Type B pancreatic cell (in vitro differentiated cells): ENCODE data around the gene FAM124A. TPM values are rescaled to one million over a fixed set of nuclear protein-coding genes. Genes with fewer than 3 reads are reported as not detected.
"Not testable (repeated sequence)": the region's sequence is repeated elsewhere in the genome, so short reads cannot be mapped to it uniquely, and the experiment has no call there.

ENCODE experiments used
- DNase-seq: peaks from one replicate; pipeline ENCODE4 v3.0.0; 2021; ENCODE audit warnings: mixed read lengths; ENCODE audit not compliant: unreplicated experiment; ENCODE audit errors: extremely low spot score
- H3K27ac Mint-ChIP-seq: 2 replicates; pipeline ENCODE4 v1.8.0; 2021; ENCODE audit warnings: mild to moderate bottlenecking, mixed read lengths
- H3K27me3 Mint-ChIP-seq: 2 replicates; pipeline ENCODE4 v1.8.0; 2021; ENCODE audit warnings: mixed read lengths
- H3K36me3 Mint-ChIP-seq: 2 replicates; pipeline ENCODE4 v1.8.0; 2021; ENCODE audit warnings: mixed read lengths
- H3K4me1 Mint-ChIP-seq: one replicate; pipeline ENCODE4 v1.8.0; 2021; ENCODE audit warnings: mixed read lengths; ENCODE audit not compliant: unreplicated experiment
- H3K4me3 Mint-ChIP-seq: 2 replicates; pipeline ENCODE4 v1.8.0; 2021; ENCODE audit warnings: mild to moderate bottlenecking, mixed read lengths
- H3K9me3 Mint-ChIP-seq: 2 replicates; pipeline ENCODE4 v1.8.0; 2021; ENCODE audit warnings: mixed read lengths
- total RNA-seq: library from RNA; stranded (reverse); gene quantifications from 2 replicates; pipeline ENCODE4 v1.2.1, GENCODE V29; 2021; ENCODE audit warnings: low replicate concordance
- TF ChIP-seq, protein P1 (sequence below): fragments of 200-600 bp; sonication (generic); conservative IDR thresholded peaks from 2 replicates; pipeline ENCODE4 v1.5.0; 2021; ENCODE audit warnings: antibody characterized with exemption, mild to moderate bottlenecking

FAM124A gene
- total RNA-seq, 1 donor from 2014 or later, result 4.5 TPM

DNA sequence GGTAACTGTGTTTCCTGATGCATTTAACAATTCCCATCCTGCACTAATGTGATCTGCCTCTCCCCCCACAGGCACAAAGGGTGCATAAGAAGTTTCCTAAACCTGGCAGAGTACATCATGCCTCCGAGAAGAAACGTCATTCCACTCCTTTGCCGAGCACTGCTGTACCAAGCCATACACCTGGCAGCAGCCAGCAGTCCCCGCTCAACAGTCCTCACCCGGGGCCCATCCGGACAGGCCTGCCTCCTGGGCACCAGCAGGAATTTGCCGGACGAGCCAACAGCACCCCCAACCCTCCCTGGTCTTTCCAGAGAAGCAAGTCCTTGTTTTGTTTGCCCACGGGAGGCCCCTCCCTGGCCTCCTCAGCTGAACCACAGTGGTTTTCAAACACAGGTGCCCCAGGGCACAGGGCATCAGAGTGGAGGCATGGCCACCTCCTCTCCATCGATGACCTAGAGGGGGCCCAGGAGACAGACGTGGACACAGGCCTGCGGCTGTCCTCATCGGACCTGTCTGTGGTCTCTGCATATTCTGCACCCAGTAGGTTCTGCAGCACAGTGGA lies 58.3 kb downstream of the FAM124A start:
- peaks cover 3% of the 10 kb centered on the region for H3K36me3 Mint-ChIP-seq
- no peak for DNase-seq
- peaks cover 3% of the 10 kb centered on the region for H3K27me3 Mint-ChIP-seq
- no peak overlapping the region for H3K27ac Mint-ChIP-seq
- H3K4me3 Mint-ChIP-seq, result no peak overlapping the region
- H3K9me3 Mint-ChIP-seq, result no peaks in the 10 kb centered on the region
- TF ChIP-seq, protein P1, sequence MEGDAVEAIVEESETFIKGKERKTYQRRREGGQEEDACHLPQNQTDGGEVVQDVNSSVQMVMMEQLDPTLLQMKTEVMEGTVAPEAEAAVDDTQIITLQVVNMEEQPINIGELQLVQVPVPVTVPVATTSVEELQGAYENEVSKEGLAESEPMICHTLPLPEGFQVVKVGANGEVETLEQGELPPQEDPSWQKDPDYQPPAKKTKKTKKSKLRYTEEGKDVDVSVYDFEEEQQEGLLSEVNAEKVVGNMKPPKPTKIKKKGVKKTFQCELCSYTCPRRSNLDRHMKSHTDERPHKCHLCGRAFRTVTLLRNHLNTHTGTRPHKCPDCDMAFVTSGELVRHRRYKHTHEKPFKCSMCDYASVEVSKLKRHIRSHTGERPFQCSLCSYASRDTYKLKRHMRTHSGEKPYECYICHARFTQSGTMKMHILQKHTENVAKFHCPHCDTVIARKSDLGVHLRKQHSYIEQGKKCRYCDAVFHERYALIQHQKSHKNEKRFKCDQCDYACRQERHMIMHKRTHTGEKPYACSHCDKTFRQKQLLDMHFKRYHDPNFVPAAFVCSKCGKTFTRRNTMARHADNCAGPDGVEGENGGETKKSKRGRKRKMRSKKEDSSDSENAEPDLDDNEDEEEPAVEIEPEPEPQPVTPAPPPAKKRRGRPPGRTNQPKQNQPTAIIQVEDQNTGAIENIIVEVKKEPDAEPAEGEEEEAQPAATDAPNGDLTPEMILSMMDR, result no peak
- peaks cover 7% of the 10 kb centered on the region for H3K4me1 Mint-ChIP-seq

DNA sequence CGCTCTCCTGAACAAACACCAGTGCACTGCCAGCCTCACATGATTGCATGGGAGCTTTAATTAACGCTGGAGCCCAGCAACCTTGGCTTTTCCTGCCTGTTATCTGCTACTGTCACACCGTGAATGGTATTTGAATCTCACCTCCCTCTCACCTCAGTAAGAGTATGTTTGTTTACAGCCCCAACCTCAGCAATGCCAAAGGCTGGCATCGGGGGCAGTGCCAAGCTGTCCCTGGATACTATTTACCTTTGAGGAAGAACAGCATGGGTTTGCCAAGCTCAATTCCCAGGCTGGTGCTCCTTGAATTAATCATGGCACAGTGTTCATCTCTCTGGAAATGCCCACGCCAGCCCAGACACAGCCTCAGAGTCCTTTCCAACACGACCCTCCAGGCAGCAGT lies 60.1 kb downstream of the FAM124A start:
- Mint-ChIP-seq H3K36me3 (peaks cover 3% of the 10 kb centered on the region), H3K27me3 (peaks cover 8% of the 10 kb centered on the region), H3K4me1 (no peaks in the 10 kb centered on the region), H3K27ac (no peak overlapping the region), H3K4me3 (no peak overlapping the region), H3K9me3 (no peaks in the 10 kb centered on the region)
- TF ChIP-seq, protein P1, result no peak
- no peak for DNase-seq

- not testable (repeated sequence) for H3K27me3 Mint-ChIP-seq, H3K4me1 Mint-ChIP-seq, H3K4me3 Mint-ChIP-seq, DNase-seq, H3K36me3 Mint-ChIP-seq, H3K9me3 Mint-ChIP-seq, H3K27ac Mint-ChIP-seq
Observed at GRCh38 chr13:51282923-51283322, 60.7 kb downstream of the FAM124A start.

DNA sequence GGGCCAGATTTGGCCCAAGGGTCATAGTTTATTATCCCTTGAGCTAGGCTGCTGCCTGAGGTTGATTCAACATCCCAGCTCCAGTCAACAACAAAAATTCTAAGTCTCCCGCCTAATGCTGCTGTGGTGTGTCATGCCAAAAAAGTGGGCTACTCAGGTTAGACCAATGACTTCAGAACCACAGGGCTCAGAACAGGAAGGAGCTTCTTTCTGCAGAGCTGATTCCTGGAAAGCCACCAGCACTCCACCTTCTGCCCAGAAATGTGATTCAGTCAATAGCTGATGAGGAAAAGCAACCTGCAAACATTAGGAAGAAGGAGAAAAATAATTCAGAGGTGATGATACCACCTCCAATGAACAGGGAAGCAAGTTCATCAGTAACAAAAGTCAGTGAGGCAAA lies 61.2 kb downstream of the FAM124A start:
- H3K36me3 Mint-ChIP-seq, result peaks cover 3% of the 10 kb centered on the region
- TF ChIP-seq, protein P1, result no peak
- no peaks in the 10 kb centered on the region for H3K4me1 Mint-ChIP-seq
- H3K4me3 Mint-ChIP-seq, result no peak overlapping the region
- no peak for DNase-seq
- H3K27me3 Mint-ChIP-seq, result peaks cover 8% of the 10 kb centered on the region
- H3K9me3 Mint-ChIP-seq, result no peaks in the 10 kb centered on the region
- H3K27ac Mint-ChIP-seq, result no peak overlapping the region

DNA sequence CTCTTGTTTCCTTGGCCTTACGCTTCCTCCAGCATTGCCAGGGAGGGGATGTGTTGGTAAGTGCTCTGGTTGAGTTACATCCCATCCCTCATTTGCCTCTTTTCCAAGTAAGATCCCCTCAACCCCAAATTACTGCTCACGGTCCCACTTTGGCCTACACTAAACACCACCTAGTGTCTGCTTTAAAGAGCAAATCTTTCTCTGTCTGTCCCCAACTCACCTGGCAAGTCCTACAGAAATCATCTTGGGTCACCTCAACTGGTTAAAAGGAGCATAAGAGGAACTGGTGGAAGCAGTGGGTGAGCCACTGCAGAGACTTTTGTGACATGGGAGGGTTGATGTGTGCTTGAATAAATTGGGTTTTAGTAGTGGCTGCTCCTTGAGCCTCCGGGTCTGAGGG lies 62.1 kb downstream of the FAM124A start:
- DNase-seq, result no peak
- Mint-ChIP-seq H3K4me1 (no peaks in the 10 kb centered on the region), H3K27ac (no peak overlapping the region)

More for the DNA sequence above, 62.1 kb downstream of the FAM124A start:
- H3K36me3 Mint-ChIP-seq, result peaks cover 3% of the 10 kb centered on the region
- H3K27me3 Mint-ChIP-seq, result peaks cover 5% of the 10 kb centered on the region
- no peaks in the 10 kb centered on the region for H3K9me3 Mint-ChIP-seq
- H3K4me3 Mint-ChIP-seq, result no peak overlapping the region
- TF ChIP-seq, protein P1, result no peak
